Prostate gland (tissue), 2 donors: ENCODE data around the gene ABCA8.

Source experiments
- CTCF ChIP-seq, 4 experiments: fragments of 200-600 bp in 2 of 4; fragments of 450-650 bp in 2 of 4; sonication (generic) in 2 of 4; IDR thresholded peaks; 1 replicate in 3 of 4; 2 replicates in 1 of 4; pipeline ENCODE4 v1.5.1; 2016 to 2019; ENCODE audit warnings: antibody characterized with exemption in 4 of 4, mild to moderate bottlenecking in 2 of 4, moderate library complexity in 2 of 4
- POLR2A ChIP-seq: fragments of 450-650 bp; IDR thresholded peaks from one replicate; pipeline ENCODE4 v1.6.1; 2016; ENCODE audit warnings: antibody characterized with exemption, mild to moderate bottlenecking
- POLR2AphosphoS5 ChIP-seq: sonication (generic); formaldehyde crosslinking; IDR thresholded peaks from one replicate; pipeline ENCODE4 v1.6.1; 2017; ENCODE audit warnings: antibody characterized with exemption

GRCh38 chr17:68906638-68907037, 48.6 kb downstream of the ABCA8 start:
- TF ChIP-seq CTCF (IDR thresholded peaks at IDR 0.05) (peak in 2 of 4 experiments; percentile 11 to 24), POLR2A (no peak), POLR2AphosphoS5 (no peak)
